ENCODE data around the gene OSBP2.

The OSBP2 gene

DNA sequence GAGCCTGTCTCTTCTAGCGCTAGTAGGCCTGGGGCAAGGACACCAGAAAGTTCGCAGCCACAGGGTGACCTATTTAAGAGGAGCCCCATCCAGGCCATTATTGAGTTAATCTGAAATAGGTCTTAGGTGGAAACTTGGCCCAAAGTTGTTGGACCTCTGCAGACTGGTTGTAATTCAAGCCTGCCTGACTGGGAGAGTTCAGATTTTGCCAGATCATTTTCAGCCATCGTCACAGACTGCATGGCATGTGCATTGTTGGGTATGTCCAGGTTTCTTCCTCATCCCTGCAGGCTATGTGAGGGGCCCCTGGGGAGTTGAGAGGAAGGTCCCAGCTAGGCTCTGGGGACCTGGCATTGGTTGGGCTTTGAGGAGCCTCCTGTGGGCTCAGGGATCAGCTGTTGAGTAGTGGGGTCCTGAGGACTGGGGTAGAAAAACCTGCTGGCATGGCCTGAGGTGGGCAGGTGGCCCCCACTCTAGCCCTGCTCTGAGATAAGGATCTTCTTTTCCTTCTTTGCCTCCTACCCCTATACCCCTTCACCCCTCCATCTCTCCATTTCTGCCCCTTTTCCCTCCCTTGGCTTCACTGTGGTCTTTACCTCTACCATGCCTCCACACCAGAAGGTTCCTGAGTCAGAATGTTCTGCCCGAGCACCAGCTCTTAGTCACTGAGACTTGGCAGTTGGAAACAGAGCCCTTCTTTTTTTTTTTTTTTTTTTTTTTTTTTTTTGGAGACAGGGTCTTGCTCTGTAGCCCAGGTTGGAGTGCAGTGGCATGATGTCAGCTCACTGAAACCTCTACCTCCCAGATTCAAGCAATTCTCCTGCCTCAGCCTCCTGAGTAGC lies 161.2 kb downstream of the OSBP2 start:
- DNase-seq: no peak

DNA sequence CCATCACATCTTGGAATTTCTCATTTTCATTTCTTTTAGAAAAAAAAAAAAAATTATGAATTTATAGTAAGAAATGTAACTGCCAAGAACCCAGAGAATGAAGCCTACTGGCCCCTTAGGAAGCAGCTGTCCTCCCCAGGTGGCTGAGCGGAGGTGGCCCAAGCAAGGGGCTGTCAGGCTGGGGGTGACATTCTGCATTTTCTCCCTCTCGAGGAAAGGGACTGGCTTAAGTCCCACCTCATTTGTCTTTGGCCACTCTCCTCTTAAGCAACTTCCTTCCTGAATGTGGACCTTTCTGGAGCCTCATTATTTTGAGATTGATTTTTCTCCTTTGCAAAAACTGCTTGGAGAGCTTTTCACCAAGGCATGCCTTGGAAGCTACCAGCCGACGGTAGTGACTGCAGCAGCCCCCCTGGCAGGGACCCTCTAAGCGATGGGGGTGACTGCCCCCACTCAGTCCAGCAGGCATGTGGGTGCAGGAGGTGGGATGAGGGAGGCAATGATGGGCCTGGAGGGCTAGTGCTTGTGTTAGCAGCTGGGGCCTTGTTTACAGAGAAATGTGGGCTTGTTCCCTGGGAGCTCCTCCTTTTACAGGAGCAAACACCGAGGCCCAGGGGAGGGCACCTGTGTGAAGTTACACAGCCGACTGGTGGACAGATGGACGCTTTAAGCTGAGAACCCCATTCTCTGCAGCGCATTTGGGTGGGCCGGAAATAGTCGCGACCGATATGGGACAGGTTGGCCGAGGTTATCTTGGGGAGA lies 162.2 kb downstream of the OSBP2 start:
- DNase-seq: no peak

DNA sequence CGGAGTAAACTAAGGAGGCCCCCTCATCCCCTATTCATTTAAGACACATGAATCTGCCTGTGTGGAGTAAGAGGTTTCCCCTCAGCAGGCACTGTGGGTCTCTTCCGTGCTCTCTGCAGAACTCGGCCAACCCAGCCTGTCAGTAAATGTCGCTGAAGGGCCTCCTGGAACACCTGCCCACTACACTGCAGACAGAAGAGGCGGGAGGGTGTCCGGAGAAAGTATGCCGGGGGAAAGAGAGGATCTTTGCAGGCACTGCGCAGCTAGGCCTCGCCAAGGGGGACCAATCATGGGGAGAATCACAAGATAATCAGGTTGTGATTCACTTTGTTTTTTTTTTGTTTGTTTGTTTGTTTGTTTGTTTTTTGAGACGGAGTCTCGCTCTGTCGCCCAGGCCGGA lies 163.1 kb downstream of the OSBP2 start:
- no peak for DNase-seq

DNA sequence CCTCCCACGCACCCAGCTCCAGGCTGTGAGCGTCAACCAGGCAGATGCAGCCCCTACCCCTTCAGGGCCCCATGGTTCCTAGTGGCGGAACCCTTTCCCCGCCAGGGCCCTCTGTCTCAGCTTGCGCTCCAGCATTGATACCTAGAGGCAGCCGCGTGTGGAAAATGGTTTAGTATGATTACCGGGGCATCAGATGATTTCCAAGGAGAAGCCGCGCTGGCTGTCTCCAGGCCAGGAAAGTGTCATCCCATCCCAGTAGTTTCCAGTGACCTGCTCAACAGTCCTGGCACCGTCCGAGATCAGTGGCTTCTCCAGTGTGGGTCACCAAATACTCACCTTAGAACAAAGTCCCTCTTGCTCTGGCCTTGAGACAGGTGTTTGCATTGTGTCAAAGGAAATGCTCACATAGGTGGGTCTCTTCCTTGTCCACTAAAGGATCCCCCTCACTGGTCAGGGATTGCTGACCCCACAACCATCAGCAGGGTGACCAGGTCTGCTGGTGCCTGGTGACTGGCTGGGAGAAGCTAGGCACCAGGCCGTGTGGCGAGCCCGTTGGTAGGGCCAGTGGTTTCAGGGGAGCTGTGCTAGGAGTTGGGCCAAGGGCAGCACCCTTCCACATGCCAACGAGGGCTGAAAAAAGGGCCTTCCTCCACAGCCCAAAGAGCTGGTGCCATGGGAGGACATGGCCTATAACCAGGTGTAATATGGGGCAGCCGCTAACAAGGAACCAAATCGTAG lies 164.5 kb downstream of the OSBP2 start:
- DNase-seq: no peak

DNA sequence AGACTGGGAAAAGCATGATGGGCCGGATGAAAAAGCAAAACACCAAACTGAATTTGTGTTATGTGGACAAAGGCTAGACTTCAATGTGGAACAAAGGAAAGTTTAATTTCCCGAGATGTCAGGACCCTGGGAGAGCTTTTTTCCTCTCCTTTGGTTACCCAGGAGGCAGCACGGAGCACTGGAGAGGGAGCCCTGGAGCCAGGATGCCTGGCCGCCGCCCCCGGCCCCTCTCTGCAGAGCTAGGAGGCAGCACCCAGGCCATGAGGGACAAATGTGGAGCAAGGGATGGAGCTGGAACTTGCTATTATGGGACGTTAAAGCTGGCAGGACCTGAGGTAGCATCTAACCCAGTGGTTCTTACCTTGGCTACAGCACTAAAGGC lies 165.0 kb downstream of the OSBP2 start:
- no peak for DNase-seq

DNA sequence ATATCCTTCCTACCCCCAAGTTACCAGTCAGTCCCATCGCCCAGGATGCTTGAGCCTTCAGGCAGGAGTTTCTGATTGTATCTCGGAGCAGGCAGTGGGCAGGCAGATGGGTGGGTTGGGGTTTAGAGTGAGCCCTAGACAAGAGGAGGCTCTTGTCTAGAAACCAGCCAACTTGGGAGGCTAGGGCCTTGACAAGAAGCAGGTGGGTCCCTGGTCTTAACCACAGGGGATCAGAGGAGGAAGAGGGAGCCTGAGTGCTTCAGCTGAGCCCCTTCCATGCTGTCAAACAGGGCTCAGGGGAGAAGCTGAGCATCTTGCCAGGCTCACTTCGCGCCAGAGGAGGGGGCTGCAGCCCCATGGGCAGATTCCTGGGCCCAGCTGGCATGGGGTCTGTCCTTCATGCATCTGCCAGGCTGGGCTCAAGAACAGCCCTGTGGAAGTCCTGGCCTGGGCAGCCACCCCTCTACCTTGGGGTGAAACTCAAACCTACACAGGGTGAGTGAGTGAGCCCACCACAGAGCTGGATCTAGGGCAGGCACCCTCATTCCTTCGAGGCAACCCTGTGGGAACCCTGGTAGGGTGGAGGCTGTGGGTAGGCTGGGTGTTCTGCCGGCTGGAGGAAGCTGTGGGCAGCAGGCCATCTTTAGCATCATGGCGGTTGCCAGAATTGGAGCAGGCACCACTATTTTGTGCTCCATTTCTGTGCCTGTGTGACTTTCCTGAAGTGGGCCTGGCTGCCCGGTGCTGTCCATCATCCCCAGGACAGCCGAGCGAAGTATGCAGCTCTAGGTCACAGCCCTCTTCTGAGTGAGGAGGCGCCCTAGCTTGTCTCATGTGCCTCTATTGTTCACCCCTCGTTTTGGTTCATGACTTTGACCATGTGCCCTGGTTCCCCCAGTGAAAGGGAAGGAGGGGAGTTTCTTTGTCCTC lies 165.8 kb downstream of the OSBP2 start:
- no peak for DNase-seq

DNA sequence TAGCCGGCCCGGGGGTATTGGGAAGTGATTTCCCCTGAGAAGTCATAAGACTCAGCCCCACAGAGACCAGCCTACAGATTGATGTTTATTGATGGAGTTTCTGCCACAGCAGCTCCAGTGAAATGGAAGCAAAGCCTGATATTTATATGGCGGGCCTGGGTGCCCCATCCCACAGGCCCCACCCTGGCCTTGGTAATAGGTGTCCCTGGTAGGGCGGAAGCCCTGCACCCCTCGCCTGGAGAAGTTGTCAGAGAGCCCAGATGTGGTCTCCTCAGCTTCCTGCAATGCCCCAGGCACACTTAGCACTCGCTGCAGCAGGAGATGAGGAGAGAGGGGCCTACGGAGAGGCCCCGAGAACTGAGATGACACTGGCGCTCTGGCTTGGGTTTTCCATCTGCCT lies 166.5 kb downstream of the OSBP2 start:
- DNase-seq: no peak

DNA sequence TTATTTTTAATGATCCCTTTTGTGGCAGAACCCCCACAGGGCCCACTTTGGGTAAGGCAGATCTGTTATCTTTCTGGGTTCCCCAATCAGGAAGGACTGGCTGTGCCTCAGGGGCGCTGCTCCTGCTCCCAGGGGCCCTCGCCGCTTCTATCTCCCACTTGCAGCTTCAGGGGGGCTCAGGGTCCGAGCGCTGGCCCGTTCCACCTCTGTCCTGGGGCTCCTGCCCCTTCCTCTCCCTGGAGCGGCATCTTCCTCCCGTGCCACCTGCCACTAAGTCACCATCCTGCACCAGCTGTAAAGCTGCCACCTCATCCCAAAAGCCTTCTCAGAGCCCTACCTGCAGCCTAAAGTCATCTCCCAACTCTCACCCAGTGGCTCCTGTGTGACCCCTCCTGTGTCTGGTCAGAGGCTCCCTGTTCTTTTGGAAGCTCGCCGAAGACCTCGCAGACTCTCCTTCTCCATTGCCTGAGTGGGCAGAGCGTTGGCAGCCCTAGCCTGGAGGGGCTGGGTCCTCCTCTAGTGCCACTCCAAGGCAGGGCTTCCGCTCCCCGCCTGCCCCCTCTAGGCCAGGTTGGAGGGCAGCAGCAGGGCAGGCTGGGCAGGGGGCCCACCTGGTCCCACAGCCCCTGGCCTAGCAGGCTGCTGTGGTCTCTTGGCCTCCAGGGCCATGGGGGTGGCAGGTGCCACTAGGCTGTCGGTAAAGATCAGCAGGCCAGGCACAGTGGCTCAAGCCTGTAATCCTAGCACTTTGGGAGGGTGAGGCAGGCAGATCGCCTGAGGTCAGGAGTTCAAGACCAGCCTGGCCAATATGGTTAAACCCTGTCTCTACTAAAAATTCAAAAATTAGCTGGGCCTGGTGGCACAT lies 167.2 kb downstream of the OSBP2 start:
- DNase-seq: no peak

DNA sequence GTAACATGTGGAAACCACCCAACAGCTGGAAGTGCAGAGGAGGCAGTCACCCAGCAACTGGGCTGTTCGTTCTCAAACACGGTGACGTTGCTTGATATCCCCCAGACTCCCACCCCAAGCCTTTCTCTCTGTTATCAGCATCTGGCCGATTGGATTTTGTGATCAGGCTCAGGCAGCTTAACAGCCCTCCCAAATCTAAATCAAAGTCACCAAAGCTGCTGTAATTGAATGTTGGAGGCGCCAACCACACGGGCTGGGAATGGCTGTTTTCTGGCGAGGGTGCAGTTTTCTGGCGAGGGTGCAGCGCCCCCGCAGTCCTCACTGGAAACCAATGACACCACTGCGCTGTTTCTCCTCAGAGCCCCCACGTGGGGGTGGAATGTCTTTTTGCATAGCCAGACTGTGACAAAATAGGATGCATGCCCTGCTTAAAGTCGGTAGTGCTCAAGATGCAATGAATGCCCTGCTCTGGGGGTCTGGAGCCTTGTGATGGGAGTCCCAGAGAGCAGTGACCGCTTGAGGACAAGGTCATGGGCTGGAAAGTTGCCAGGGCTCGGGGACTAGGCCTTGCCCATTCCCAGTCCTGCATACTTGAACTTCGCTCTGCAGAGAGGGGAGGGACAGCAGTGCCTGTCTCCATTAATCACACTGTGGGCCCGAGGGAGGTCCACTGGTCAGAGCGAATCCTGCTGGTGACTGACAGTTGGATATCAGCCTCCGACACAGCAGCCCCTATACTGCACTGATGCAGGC lies 168.6 kb downstream of the OSBP2 start:
- DNase-seq: no peak

DNA sequence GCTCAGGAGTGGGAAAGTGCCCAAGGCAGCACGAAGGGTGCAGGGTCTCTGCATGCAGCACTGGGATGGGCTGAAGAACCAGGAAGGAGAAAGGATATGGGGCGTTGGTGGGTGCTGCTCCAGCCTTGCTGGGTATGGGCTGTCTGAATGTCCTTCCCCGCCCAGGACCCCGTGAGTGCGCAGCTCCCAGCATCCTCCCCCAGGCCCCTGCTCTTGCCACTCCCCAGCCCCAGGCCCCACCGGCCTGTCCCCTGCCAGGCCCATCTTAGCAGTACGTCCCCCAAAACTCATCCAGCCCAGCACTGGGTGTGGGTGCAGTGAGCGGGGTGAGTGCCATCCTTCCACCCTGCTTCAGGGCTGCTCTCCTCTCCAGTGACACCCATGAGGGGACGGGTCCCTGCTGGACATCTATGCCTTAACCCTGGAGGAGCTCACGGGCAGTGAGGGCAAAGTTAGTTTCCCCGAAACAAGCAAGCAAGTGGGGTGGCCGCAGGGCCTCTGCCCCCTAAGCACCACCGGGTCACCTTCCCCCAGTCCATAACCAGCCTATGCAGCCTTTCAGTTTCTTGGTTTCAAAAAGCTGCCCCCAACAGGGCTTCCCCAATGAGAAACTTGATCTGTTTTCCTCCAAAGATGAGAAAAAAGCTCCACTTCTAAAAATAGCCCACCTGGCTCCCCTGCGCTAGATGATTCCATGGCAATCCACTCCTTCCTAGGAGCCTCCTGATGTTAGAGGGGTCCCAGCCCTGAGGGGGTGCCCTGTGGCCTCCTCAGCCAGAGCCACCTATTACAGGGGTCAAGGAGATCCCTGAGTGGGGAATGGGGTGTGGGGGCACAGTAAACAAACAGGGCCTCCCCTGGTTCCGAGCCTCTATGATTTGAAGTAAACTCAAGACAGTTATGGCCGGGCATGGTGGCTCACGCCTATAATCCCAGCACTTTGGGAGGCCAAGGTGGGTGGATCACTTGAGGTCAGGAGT lies 170.1 kb downstream of the OSBP2 start:
- DNase-seq: no peak

DNA sequence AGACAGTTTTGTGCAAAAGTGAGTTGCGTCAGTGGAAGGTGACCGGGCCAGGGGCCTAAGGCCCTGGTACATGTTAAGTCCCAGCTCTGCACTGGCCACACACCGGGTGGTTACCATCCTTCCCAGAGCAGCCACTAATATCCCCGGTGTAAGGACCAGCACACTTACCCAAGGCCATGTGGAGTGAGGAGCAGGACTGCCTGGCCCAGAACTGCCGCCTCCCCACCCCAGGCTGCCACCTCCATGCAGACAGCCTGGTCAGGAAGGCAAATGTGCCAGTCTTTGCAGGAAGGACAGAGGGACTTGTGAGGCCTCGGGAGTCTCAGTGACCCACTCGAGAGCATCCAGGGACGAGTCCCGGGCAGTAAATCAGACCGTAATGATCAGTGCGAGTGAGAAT lies 171.0 kb downstream of the OSBP2 start:
- no peak for DNase-seq

DNA sequence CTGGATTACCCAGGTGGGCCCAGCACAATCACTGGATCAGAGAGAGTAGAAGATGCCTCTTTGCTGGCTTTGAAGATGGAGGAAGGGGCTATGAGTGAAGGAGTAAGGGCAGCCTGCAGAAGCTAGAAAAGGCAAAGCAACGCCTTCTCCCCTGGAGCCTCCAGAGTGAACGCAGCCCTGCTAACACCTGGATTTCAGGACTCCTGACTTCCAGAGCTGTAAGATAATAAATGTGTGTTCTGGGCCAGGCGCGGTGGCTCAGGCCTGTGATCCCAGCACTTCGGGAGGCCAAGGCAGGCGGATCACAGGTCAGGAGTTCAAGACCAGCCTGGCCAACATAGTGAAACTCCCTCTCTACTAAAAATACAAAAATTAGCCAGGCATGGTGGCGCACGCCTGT lies 171.5 kb downstream of the OSBP2 start:
- no peak for DNase-seq

DNA sequence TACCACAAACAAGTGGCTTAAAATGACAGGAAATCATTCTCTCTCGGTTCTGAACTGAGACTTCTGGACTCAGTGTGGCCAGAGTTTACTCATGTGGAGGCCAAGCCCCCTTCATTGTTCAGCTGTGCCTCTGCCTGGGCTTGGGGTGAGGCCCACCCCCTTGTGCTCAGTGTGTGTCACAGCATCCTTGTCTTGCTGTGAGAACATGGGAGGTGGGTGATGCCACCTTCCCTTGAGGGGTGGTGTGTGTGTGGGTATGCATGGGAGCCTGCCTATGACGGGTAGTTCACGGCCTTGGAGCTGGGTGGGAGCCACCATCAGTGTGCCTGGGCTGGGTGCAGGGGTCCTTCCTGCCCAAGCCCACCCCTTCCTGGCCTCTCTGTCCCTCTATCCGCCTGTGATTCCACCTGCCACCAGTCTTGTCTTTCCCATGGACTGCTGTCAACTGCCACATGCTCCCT lies 172.2 kb downstream of the OSBP2 start:
- DNase-seq: no peak

DNA sequence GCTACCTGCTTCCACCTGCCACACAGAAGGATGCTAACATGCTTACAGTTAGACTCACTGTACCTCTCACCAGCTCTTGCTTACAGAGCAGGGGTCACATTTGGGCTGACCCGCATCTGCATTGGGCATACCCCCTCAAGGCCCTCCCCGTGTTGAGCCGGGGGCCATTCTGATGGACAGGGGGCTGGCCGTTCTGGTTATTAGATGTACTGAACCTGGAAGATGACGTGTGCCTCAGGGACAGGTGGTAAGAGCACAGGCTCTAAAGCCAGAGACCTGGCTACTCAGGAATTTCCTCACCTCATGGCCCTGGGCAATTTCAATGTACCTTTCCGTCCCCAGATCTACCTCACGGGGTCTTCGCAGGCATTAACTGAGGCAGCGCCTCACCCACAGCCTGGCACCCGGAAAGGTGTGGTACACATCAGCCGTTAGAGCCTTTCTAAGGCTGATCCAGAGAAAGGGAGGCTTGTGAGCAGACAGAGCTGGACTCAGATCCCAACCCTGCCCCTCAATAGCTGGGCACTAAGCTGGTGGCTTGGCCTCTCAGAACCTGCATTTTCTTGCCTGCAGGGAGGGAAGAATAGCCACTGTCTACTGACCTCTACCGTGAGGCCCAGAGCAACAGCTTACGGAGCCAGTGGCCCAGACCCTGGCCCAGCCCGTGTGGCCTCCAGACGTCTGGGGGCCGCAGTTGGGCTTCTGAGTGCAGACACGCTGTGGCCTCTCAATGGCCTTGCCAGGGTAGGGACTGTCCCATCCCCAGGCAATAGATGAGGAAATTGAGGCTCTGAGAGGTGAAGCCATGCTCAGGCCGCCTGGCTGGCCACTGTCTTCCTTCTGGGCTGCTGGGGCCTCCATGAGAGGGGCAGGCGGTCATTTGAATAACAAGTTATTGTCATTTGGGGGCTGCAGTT lies 173.3 kb downstream of the OSBP2 start:
- DNase-seq: no peak

DNA sequence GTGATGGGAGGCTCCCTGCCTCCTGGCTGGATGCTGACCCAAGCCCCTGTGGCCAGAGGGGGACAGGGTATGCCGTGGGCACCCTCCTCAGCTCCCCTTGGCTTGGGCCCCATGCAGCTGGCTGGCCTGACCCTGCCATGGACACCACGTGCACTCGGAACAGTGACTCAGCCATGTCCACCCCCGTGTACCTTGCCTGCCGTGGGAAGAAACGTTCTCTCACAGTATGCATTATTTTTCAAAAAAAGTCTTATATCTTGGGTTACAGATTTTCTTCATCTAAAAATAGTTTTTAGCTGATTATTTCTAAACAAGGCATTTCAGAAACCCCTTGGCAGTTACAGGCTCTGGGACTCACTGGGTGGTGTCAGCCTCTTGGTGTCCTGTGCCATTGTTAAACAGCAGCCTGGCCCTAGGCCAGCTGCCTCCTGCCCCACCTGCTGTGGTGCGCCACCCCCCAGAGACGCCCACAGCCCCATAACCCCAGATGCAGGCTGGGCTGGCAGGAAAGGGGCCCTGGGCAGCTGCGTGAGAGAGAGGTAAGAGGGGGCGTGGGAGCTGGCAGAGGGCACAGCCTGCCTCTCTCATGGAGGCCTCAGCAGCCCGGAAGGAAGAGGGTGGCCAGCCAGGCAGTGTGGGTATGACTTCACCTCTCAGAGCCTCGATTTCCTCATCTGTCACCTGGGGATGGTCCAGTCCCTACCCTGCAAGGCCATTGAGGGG lies 174.2 kb downstream of the OSBP2 start:
- no peak for DNase-seq

DNA sequence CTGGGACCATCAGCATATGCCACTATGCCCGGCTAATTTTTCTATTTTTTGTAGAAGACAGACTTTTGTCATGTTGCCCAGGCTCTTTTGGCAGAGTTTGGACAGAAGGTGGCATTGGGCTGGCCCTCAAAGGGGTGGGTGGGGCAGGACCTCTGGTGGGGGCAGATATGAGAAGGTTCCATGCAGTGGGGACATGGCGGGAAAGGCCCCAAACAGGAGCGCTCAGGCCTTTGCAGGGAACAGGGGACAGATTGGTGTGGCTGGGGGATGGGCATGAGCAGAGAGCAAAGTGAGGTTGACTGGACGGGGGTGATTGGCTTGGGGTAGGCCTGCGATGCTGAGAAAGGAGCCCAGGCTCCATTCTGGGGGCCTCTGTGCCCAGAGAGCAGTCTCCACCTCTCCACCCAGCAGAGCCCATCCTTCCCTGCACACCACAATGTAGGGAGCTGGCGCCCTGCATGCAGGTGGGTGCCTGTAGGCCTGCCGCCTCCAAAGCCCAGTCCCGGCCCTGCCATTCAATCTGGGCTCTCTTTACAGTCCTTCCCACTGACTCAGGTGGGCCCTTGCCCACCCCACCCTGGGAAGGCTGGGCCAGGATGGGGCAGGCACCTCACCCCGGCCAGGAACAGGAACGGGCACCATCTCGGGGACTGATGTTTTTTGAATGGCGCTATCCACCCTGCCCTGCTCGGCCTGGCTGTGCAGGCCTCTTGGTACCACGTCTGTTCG lies 175.2 kb downstream of the OSBP2 start:
- DNase-seq: no peak
